Esophagus (tissue), 2 donors: ENCODE measurements around the gene ARHGAP24. TPM values are rescaled to one million over a fixed set of nuclear protein-coding genes. Genes with fewer than 3 reads are reported as not detected.

Experiments
- H3K27ac ChIP-seq, 2 donors: one replicate each; pipeline ENCODE4 v1.5.1; 2013; ENCODE audit warnings: low read depth in 2 of 2, mild to moderate bottlenecking in 2 of 2, inconsistent platforms in 1 of 2, low read length in 1 of 2, moderate library complexity in 1 of 2
- H3K27me3 ChIP-seq, 2 donors: one replicate each; pipeline ENCODE4 v1.6.1; 2013; ENCODE audit warnings: low read length in 2 of 2, control low read depth in 1 of 2, mild to moderate bottlenecking in 1 of 2; ENCODE audit not compliant: insufficient read depth in 2 of 2, control insufficient read depth in 1 of 2
- H3K36me3 ChIP-seq, 2 donors: one replicate each; pipeline ENCODE4 v1.6.1; 2013; ENCODE audit warnings: low read length in 1 of 2; ENCODE audit not compliant: control insufficient read depth in 2 of 2, insufficient read depth in 2 of 2
- H3K4me1 ChIP-seq, 2 donors: one replicate each; pipeline ENCODE4 v1.6.1; 2013; ENCODE audit warnings: low read length in 1 of 2; ENCODE audit not compliant: control insufficient read depth in 2 of 2, insufficient read depth in 2 of 2
- H3K4me3 ChIP-seq, 2 donors: one replicate each; pipeline ENCODE4 v1.5.1; 2013; ENCODE audit warnings: low read length in 2 of 2, mild to moderate bottlenecking in 2 of 2, low read depth in 1 of 2, moderate library complexity in 1 of 2
- H3K9me3 ChIP-seq, 2 donors: one replicate each; pipeline ENCODE4 v1.6.1; 2013; ENCODE audit warnings: mild to moderate bottlenecking in 2 of 2, low read depth in 1 of 2, low read length in 1 of 2, moderate library complexity in 1 of 2; ENCODE audit not compliant: control insufficient read depth in 2 of 2, insufficient read depth in 1 of 2
- WGBS, 2 donors: extraction: QIAGEN DNeasy Blood & Tissue Kit; methylation state at CpG; one replicate each; pipeline ENCODE4 v1.1.7; 2013; 5-methylcytosine and 5-hydroxymethylcytosine counted together
- polyA plus RNA-seq, 2 donors: library from polyadenylated mRNA; stranded (reverse); fragments of 200-250 nt; gene quantifications; one replicate each; pipeline ENCODE4 v1.2.3, GENCODE V29; 2013
- donor health status: healthy with polysubstance abuse.
- donor health status: Bipolar disorder and iron deficiency.

Gene ARHGAP24
- polyA plus RNA-seq, 2 donors = 2.0 to 2.8 TPM

- 64 to 68% methylated on average over 2 of the region's 2 CpGs for WGBS, 2 donors
- Histone ChIP-seq H3K4me3 (no peak overlapping the region), H3K27ac (no peak overlapping the region), H3K9me3 (no peaks in the 10 kb centered on the region), H3K4me1 (no peaks in the 10 kb centered on the region), H3K27me3 (peaks cover 0 to 3% of the 10 kb centered on the region in 2 donors), H3K36me3 (no peaks in the 10 kb centered on the region)
Observed at GRCh38 chr4:85478576-85478975, 3.6 kb downstream of the ARHGAP24 start.

GRCh38 chr4:85482010-85482738 is 7.2 kb downstream of the ARHGAP24 start:
- Histone ChIP-seq H3K27ac (no peak overlapping the region), H3K36me3 (no peaks in the 10 kb centered on the region), H3K4me3 (no peak overlapping the region), H3K9me3 (no peaks in the 10 kb centered on the region), H3K27me3 (peaks cover 0 to 3% of the 10 kb centered on the region in 2 donors), H3K4me1 (no peaks in the 10 kb centered on the region)
- WGBS, 2 donors = 66 to 76% methylated on average over 5 of the region's 5 CpGs

- Histone ChIP-seq H3K9me3 (no peaks in the 10 kb centered on the region), H3K27ac (no peak overlapping the region), H3K4me1 (no peaks in the 10 kb centered on the region), H3K4me3 (no peak overlapping the region), H3K36me3 (no peaks in the 10 kb centered on the region), H3K27me3 (no peaks in the 10 kb centered on the region)
- 61 to 67% methylated on average over 3 of the region's 3 CpGs for WGBS, 2 donors
Observed at GRCh38 chr4:85486425-85487086, 11.6 kb downstream of the ARHGAP24 start.

GRCh38 chr4:85488416-85488815 is 13.5 kb downstream of the ARHGAP24 start:
- Histone ChIP-seq H3K4me1 (no peaks in the 10 kb centered on the region), H3K27me3 (no peaks in the 10 kb centered on the region), H3K9me3 (no peaks in the 10 kb centered on the region), H3K36me3 (no peaks in the 10 kb centered on the region), H3K27ac (no peak overlapping the region), H3K4me3 (no peak overlapping the region)
- WGBS, 2 donors = 48 to 61% methylated on average over 1 of the region's 1 CpG

- H3K27ac ChIP-seq = no peak overlapping the region
- WGBS, 2 donors = 88% methylated on average over 3 of the region's 3 CpGs
- H3K9me3 ChIP-seq = no peaks in the 10 kb centered on the region
- no peak overlapping the region for H3K4me3 ChIP-seq
- H3K27me3 ChIP-seq = no peaks in the 10 kb centered on the region
- H3K4me1 ChIP-seq = no peaks in the 10 kb centered on the region
- no peaks in the 10 kb centered on the region for H3K36me3 ChIP-seq
Observed at GRCh38 chr4:85489273-85489981, 14.5 kb downstream of the ARHGAP24 start.

- H3K36me3 ChIP-seq = no peaks in the 10 kb centered on the region
Observed at GRCh38 chr4:85491527-85491926, 16.6 kb downstream of the ARHGAP24 start.

GRCh38 chr4:85492336-85492735 is 17.4 kb downstream of the ARHGAP24 start:
- Histone ChIP-seq H3K4me1 (no peaks in the 10 kb centered on the region), H3K27me3 (no peaks in the 10 kb centered on the region), H3K27ac (no peak overlapping the region), H3K36me3 (no peaks in the 10 kb centered on the region), H3K4me3 (no peak overlapping the region), H3K9me3 (no peaks in the 10 kb centered on the region)
- WGBS, 2 donors = 42 to 57% methylated on average over 1 of the region's 1 CpG

More at GRCh38 chr4:85491527-85491926, 16.6 kb downstream of the ARHGAP24 start:
- H3K27me3 ChIP-seq = no peaks in the 10 kb centered on the region
- H3K4me1 ChIP-seq = no peaks in the 10 kb centered on the region
- no peaks in the 10 kb centered on the region for H3K9me3 ChIP-seq
- H3K27ac ChIP-seq = no peak overlapping the region
- H3K4me3 ChIP-seq = no peak overlapping the region

GRCh38 chr4:85495621-85496020 is 20.7 kb downstream of the ARHGAP24 start:
- Histone ChIP-seq H3K27me3 (no peaks in the 10 kb centered on the region), H3K36me3 (no peaks in the 10 kb centered on the region), H3K4me1 (no peaks in the 10 kb centered on the region), H3K9me3 (no peaks in the 10 kb centered on the region), H3K27ac (no peak overlapping the region), H3K4me3 (no peak overlapping the region)
- 82 to 86% methylated on average over 3 of the region's 3 CpGs for WGBS, 2 donors

GRCh38 chr4:85496126-85496849 is 21.3 kb downstream of the ARHGAP24 start:
- Histone ChIP-seq H3K36me3 (no peaks in the 10 kb centered on the region), H3K27me3 (no peaks in the 10 kb centered on the region), H3K4me1 (no peaks in the 10 kb centered on the region), H3K4me3 (no peak overlapping the region), H3K27ac (peak overlapping the region in 1 of 2 donors; percentile 1), H3K9me3 (no peaks in the 10 kb centered on the region)
- WGBS, 2 donors = 51 to 52% methylated on average over 8 of the region's 8 CpGs
